Liver (tissue), 9 donors: ENCODE data around the gene STXBP1. TPM values are rescaled to one million over a fixed set of nuclear protein-coding genes. Genes with fewer than 3 reads are reported as not detected.

Experiments
- DNase-seq: peaks from one replicate; pipeline ENCODE4 v3.0.0-alpha.2; 2017; ENCODE audit warnings: low spot score
- H3K27ac ChIP-seq, 2 donors: one replicate each; pipeline ENCODE4 v1.7.0; 2013; ENCODE audit warnings: inconsistent platforms in 2 of 2, low read length in 2 of 2, control low read depth in 1 of 2, low read depth in 1 of 2, mild to moderate bottlenecking in 1 of 2
- H3K27me3 ChIP-seq, 4 donors: one replicate each; pipeline versions ENCODE4 v1.6.1 to v1.7.0; 2013; ENCODE audit warnings: low read length in 3 of 4, inconsistent platforms in 1 of 4, mild to moderate bottlenecking in 1 of 4, moderate library complexity in 1 of 4; ENCODE audit not compliant: control insufficient read depth in 4 of 4, insufficient read depth in 4 of 4
- H3K36me3 ChIP-seq, 4 donors: one replicate each; pipeline versions ENCODE4 v1.6.1 to v1.7.0; 2013; ENCODE audit warnings: low read length in 3 of 4, mild to moderate bottlenecking in 3 of 4, low read depth in 1 of 4, moderate library complexity in 1 of 4; ENCODE audit not compliant: control insufficient read depth in 4 of 4, insufficient read depth in 3 of 4
- H3K4me1 ChIP-seq, 4 donors: one replicate each; pipeline versions ENCODE4 v1.6.1 to v1.7.0; 2013; ENCODE audit warnings: low read length in 3 of 4, mild to moderate bottlenecking in 3 of 4, moderate library complexity in 1 of 4; ENCODE audit not compliant: control insufficient read depth in 4 of 4, insufficient read depth in 4 of 4
- H3K4me3 ChIP-seq, 3 donors: one replicate each; pipeline versions ENCODE4 v1.6.1 to v1.7.0; 2013; ENCODE audit warnings: low read length in 3 of 3, control low read depth in 1 of 3, low read depth in 1 of 3, mild to moderate bottlenecking in 1 of 3
- H3K9ac ChIP-seq, 2 donors: one replicate each; pipeline ENCODE4 v1.7.0; 2013; ENCODE audit warnings: low read length in 2 of 2, mild to moderate bottlenecking in 2 of 2, moderate library complexity in 2 of 2, control low read depth in 1 of 2, low read depth in 1 of 2
- H3K9me3 ChIP-seq, 4 donors: one replicate each; pipeline versions ENCODE4 v1.6.1 to v1.7.0; 2013; ENCODE audit warnings: low read length in 3 of 4; ENCODE audit not compliant: control insufficient read depth in 4 of 4
- ATF3 ChIP-seq: IDR thresholded peaks from 2 replicates; pipeline ENCODE4 v1.6.1; 2016; ENCODE audit warnings: antibody characterized with exemption
- CTCF ChIP-seq: fragments of 150-350 bp; IDR thresholded peaks from 2 replicates; pipeline ENCODE4 v1.5.1; 2017; ENCODE audit warnings: improper control_type of control experiment, low read depth, low read length; ENCODE audit not compliant: missing input control
- EGR1 ChIP-seq, 2 donors: IDR thresholded peaks; 2 replicates each; pipeline ENCODE4 v1.6.1; 2016 to 2018; ENCODE audit warnings: antibody characterized with exemption in 2 of 2, low read depth in 2 of 2
- FOXA1 ChIP-seq: IDR thresholded peaks from 2 replicates; pipeline ENCODE4 v1.6.1; 2016; ENCODE audit warnings: antibody characterized with exemption
- FOXA2 ChIP-seq: IDR thresholded peaks from 2 replicates; pipeline ENCODE4 v1.6.1; 2016; ENCODE audit warnings: antibody characterized with exemption
- GABPA ChIP-seq, 2 donors: IDR thresholded peaks in 1 of 2; conservative IDR thresholded peaks in 1 of 2; 2 replicates each; pipeline ENCODE4 v1.6.1; 2016; ENCODE audit warnings: antibody characterized with exemption in 2 of 2, mild to moderate bottlenecking in 1 of 2, moderate library complexity in 1 of 2
- HNF4A ChIP-seq, 2 donors: conservative IDR thresholded peaks; 2 replicates each; pipeline ENCODE4 v1.6.1; 2016; ENCODE audit warnings: antibody characterized with exemption in 2 of 2, mild to moderate bottlenecking in 2 of 2
- HNF4G ChIP-seq: IDR thresholded peaks from 2 replicates; pipeline ENCODE4 v1.6.1; 2016; ENCODE audit warnings: antibody characterized with exemption
- JUND ChIP-seq, 2 donors: IDR thresholded peaks; 2 replicates each; pipeline ENCODE4 v1.6.1; 2016; ENCODE audit warnings: antibody characterized with exemption in 2 of 2
- MAX ChIP-seq: IDR thresholded peaks from 2 replicates; pipeline ENCODE4 v1.6.1; 2016; ENCODE audit warnings: antibody characterized with exemption
- NR2F2 ChIP-seq: IDR thresholded peaks from 2 replicates; pipeline ENCODE4 v1.6.1; 2016; ENCODE audit warnings: antibody characterized with exemption
- RAD21 ChIP-seq, 2 donors: IDR thresholded peaks; 2 replicates each; pipeline ENCODE4 v1.6.1; 2016; ENCODE audit warnings: antibody characterized with exemption in 2 of 2, mild to moderate bottlenecking in 2 of 2
- REST ChIP-seq: IDR thresholded peaks from 2 replicates; pipeline ENCODE4 v1.6.1; 2016; ENCODE audit warnings: antibody characterized with exemption, mild to moderate bottlenecking
- RXRA ChIP-seq, 2 donors: IDR thresholded peaks; 2 replicates each; pipeline ENCODE4 v1.6.1; 2017 to 2018; ENCODE audit warnings: antibody characterized with exemption in 2 of 2, mild to moderate bottlenecking in 1 of 2
- SP1 ChIP-seq: IDR thresholded peaks from 2 replicates; pipeline ENCODE4 v1.6.1; 2018; ENCODE audit warnings: antibody characterized with exemption, mild to moderate bottlenecking
- TAF1 ChIP-seq: conservative IDR thresholded peaks from 2 replicates; pipeline ENCODE4 v1.6.1; 2016; ENCODE audit warnings: antibody characterized with exemption, mild to moderate bottlenecking
- YY1 ChIP-seq: IDR thresholded peaks from 2 replicates; pipeline ENCODE4 v1.6.1; 2016; ENCODE audit warnings: antibody characterized with exemption, mild to moderate bottlenecking
- ZBTB33 ChIP-seq: IDR thresholded peaks from 2 replicates; pipeline ENCODE4 v1.6.1; 2016; ENCODE audit warnings: antibody characterized with exemption
- WGBS: extraction: QIAGEN DNeasy Blood & Tissue Kit; methylation state at CpG from one replicate; pipeline ENCODE4 v1.1.7; 2013; 5-methylcytosine and 5-hydroxymethylcytosine counted together
- polyA plus RNA-seq, 2 donors: library from polyadenylated mRNA; stranded (reverse) in 1 of 2; unstranded in 1 of 2; fragments of 200-250 nt in 1 of 2; fragments of >200 nt in 1 of 2; fragmentation: Nextera tagmentation in 1 of 2; extraction: Ambion mirVana in 1 of 2; gene quantifications; one replicate each; pipeline versions ENCODE4 v1.2.1 to v1.2.3, GENCODE V29; 2013 to 2015
- total RNA-seq, 2 donors: library from RNA; depleted of rRNA; stranded (reverse); fragments of >200 nt; gene quantifications; one replicate each; pipeline ENCODE4 v1.2.3, GENCODE V29; 2014
- donor health status: healthy.
- donor health status: healthy.
- donor health status: healthy.
- donor health status: healthy.
- donor health status: healthy.

The STXBP1 gene
- total and polyA plus RNA-seq, 4 donors: 1.7 to 4.6 (median 2.3) TPM

- no peak overlapping the region for H3K27ac ChIP-seq
- TF ChIP-seq EGR1 (IDR thresholded peaks at IDR 0.05; ENCODE audit: low read depth in 2 of 2): no peak
- TF ChIP-seq RXRA (IDR thresholded peaks at IDR 0.05): no peak
- TF ChIP-seq HNF4A (conservative IDR thresholded peaks at IDR 0.05): no peak
- no peak for TF ChIP-seq HNF4G
- TF ChIP-seq FOXA2: no peak
- TF ChIP-seq CTCF: no peak
- TF ChIP-seq GABPA (IDR thresholded peaks at IDR 0.05 in 1 of 2, conservative IDR thresholded peaks at IDR 0.05 in 1 of 2): no peak
- no peak for TF ChIP-seq SP1
- no peak for TF ChIP-seq FOXA1
- TF ChIP-seq JUND (IDR thresholded peaks at IDR 0.05): no peak
- no peak for TF ChIP-seq ATF3
- TF ChIP-seq NR2F2: no peak
- no peak for TF ChIP-seq RAD21 (IDR thresholded peaks at IDR 0.05)
- TF ChIP-seq TAF1: no peak
- no peak for TF ChIP-seq YY1
- no peak for TF ChIP-seq ZBTB33
- TF ChIP-seq REST: no peak
- TF ChIP-seq MAX: no peak
- no peak for DNase-seq
Observed at GRCh38 chr9:127732444-127732843, 120.4 kb downstream of the STXBP1 start.

More at GRCh38 chr9:127732444-127732843, 120.4 kb downstream of the STXBP1 start:
- H3K4me1 ChIP-seq: peaks cover 0 to 9% (median 7%) of the 10 kb centered on the region in 4 donors
- H3K4me3 ChIP-seq: no peak overlapping the region
- H3K9me3 ChIP-seq: no peaks in the 10 kb centered on the region
- H3K36me3 ChIP-seq: peaks cover 0 to 3% (median 1%) of the 10 kb centered on the region in 4 donors
- H3K9ac ChIP-seq: no peak overlapping the region
- H3K27me3 ChIP-seq: no peaks in the 10 kb centered on the region
- WGBS: 97% methylated on average over 21 of the region's 21 CpGs
